VCaP (cell line): ENCODE measurements around the gene PTGIR.

ENCODE experiments used
- H3K27ac ChIP-seq: fragments of 450-650 bp; 2 replicates; pipeline ENCODE4 v1.5.1; 2017
- CTCF ChIP-seq: fragments of 450-650 bp; conservative IDR thresholded peaks from 2 replicates; pipeline ENCODE4 v1.5.1; 2017; ENCODE audit warnings: mild to moderate bottlenecking, moderate library complexity

PTGIR gene

GRCh38 chr19:46637224-46637623, 12.3 kb upstream of the PTGIR start:
- no peak for TF ChIP-seq CTCF
- no peak overlapping the region for H3K27ac ChIP-seq

GRCh38 chr19:46635920-46636761, 11.3 kb upstream of the PTGIR start, which contains the start of gene GNG8:
Gene GNG8 (minus strand): TSS chr19:46636202. CDS start chr19:46634682, 1,520 bp downstream.
- no peak for TF ChIP-seq CTCF
- H3K27ac ChIP-seq = no peak within 1 kb of the TSS

- no peak overlapping the region for H3K27ac ChIP-seq
- TF ChIP-seq CTCF = no peak
Measured at GRCh38 chr19:46634656-46635218, 9.8 kb upstream of the PTGIR start.

GRCh38 chr19:46634045-46634655, 9.3 kb upstream of the PTGIR start:
- no peak overlapping the region for H3K27ac ChIP-seq
- no peak for TF ChIP-seq CTCF

GRCh38 chr19:46633130-46633529, 8.2 kb upstream of the PTGIR start:
- no peak for TF ChIP-seq CTCF
- H3K27ac ChIP-seq = no peak overlapping the region

GRCh38 chr19:46631481-46631880, 6.6 kb upstream of the PTGIR start:
- TF ChIP-seq CTCF = no peak
- no peak overlapping the region for H3K27ac ChIP-seq

GRCh38 chr19:46630586-46631205, 5.8 kb upstream of the PTGIR start:
- TF ChIP-seq CTCF = no peak
- no peak overlapping the region for H3K27ac ChIP-seq
